ENCODE results near the gene MAP3K20.
"Not testable (repeated sequence)": the region's sequence is repeated elsewhere in the genome, so short reads cannot be mapped to it uniquely, and the experiment has no call there.

Gene MAP3K20

GRCh38 chr2:173191601-173192000 lies 116.0 kb downstream of the MAP3K20 start:
- FAIRE-seq (peak; percentile 66), DNase-seq (ENCODE audit: insufficient read length, low spot score) (no peak)
- no peak for TF ChIP-seq POLR2A (IDR thresholded peaks at IDR 0.05; ENCODE audit: low read depth, low read length)

- DNase-seq (ENCODE audit: insufficient read length, low spot score) (no peak), FAIRE-seq (no peak)
- no peak for TF ChIP-seq POLR2A (IDR thresholded peaks at IDR 0.05; ENCODE audit: low read depth, low read length)
These were observed 116.4 kb downstream of the MAP3K20 start for GRCh38 chr2:173192071-173192470.

GRCh38 chr2:173193925-173194324 lies 118.3 kb downstream of the MAP3K20 start:
- no peak for TF ChIP-seq POLR2A (IDR thresholded peaks at IDR 0.05; ENCODE audit: low read depth, low read length)
- peak; percentile 78 for FAIRE-seq
- no peak for DNase-seq (ENCODE audit: insufficient read length, low spot score)

- no peak for FAIRE-seq
- TF ChIP-seq POLR2A (IDR thresholded peaks at IDR 0.05; ENCODE audit: low read depth, low read length): no peak
These were observed 119.5 kb downstream of the MAP3K20 start for GRCh38 chr2:173195100-173195499.

GRCh38 chr2:173196080-173196479 lies 120.4 kb downstream of the MAP3K20 start:
- FAIRE-seq (no peak), DNase-seq (ENCODE audit: insufficient read length, low spot score) (no peak)
- TF ChIP-seq POLR2A (IDR thresholded peaks at IDR 0.05; ENCODE audit: low read depth, low read length): no peak

More at GRCh38 chr2:173195100-173195499, 119.5 kb downstream of the MAP3K20 start:
- no peak for DNase-seq (ENCODE audit: insufficient read length, low spot score)

- no peak for TF ChIP-seq POLR2A (IDR thresholded peaks at IDR 0.05; ENCODE audit: low read depth, low read length)
- DNase-seq (ENCODE audit: insufficient read length, low spot score) (no peak), FAIRE-seq (no peak)
These were observed 121.0 kb downstream of the MAP3K20 start for GRCh38 chr2:173196638-173197037.

GRCh38 chr2:173198327-173198726 lies 122.7 kb downstream of the MAP3K20 start:
- no peak for TF ChIP-seq POLR2A (IDR thresholded peaks at IDR 0.05; ENCODE audit: low read depth, low read length)
- no peak for DNase-seq (ENCODE audit: insufficient read length, low spot score)
- FAIRE-seq: no peak

GRCh38 chr2:173199294-173199693 lies 123.6 kb downstream of the MAP3K20 start:
- DNase-seq (ENCODE audit: insufficient read length, low spot score) (no peak), FAIRE-seq (no peak)
- TF ChIP-seq POLR2A (IDR thresholded peaks at IDR 0.05; ENCODE audit: low read depth, low read length): no peak

- FAIRE-seq (no peak), DNase-seq (ENCODE audit: insufficient read length, low spot score) (no peak)
- TF ChIP-seq POLR2A (IDR thresholded peaks at IDR 0.05; ENCODE audit: low read depth, low read length): no peak
These were observed 126.9 kb downstream of the MAP3K20 start for GRCh38 chr2:173202570-173202969.

GRCh38 chr2:173204316-173204715 lies 128.7 kb downstream of the MAP3K20 start:
- DNase-seq (ENCODE audit: insufficient read length, low spot score): no peak
- FAIRE-seq: peak; percentile 33
- no peak for TF ChIP-seq POLR2A (IDR thresholded peaks at IDR 0.05; ENCODE audit: low read depth, low read length)

GRCh38 chr2:173205375-173205774 lies 129.7 kb downstream of the MAP3K20 start:
- DNase-seq (ENCODE audit: insufficient read length, low spot score) (no peak), FAIRE-seq (no peak)
- TF ChIP-seq POLR2A (IDR thresholded peaks at IDR 0.05; ENCODE audit: low read depth, low read length): no peak

GRCh38 chr2:173207124-173207523 lies 131.5 kb downstream of the MAP3K20 start:
- not testable (repeated sequence) for FAIRE-seq; DNase-seq (ENCODE audit: insufficient read length, low spot score)

- peak; percentile 99 for FAIRE-seq
These were observed 134.9 kb downstream of the MAP3K20 start for GRCh38 chr2:173210270-173211196.

GRCh38 chr2:173213181-173213580 lies 137.5 kb downstream of the MAP3K20 start:
- no peak for DNase-seq (ENCODE audit: insufficient read length, low spot score)
- no peak for FAIRE-seq
- TF ChIP-seq POLR2A (IDR thresholded peaks at IDR 0.05; ENCODE audit: low read depth, low read length): no peak

More at GRCh38 chr2:173210270-173211196, 134.9 kb downstream of the MAP3K20 start:
- peak; percentile 65 for DNase-seq (ENCODE audit: insufficient read length, low spot score)
- no peak for TF ChIP-seq POLR2A (IDR thresholded peaks at IDR 0.05; ENCODE audit: low read depth, low read length)

- no peak for TF ChIP-seq POLR2A (IDR thresholded peaks at IDR 0.05; ENCODE audit: low read depth, low read length)
- FAIRE-seq (no peak), DNase-seq (ENCODE audit: insufficient read length, low spot score) (no peak)
These were observed 138.6 kb downstream of the MAP3K20 start for GRCh38 chr2:173214213-173214612.
